Type B pancreatic cell (in vitro differentiated cells): Measurements from ENCODE around the gene TM9SF2. TPM values are rescaled to one million over a fixed set of nuclear protein-coding genes. Genes with fewer than 3 reads are reported as not detected.
A peak's percentile ranks its signal among the peaks of the same experiment; 100 is the strongest.

Experiments
- DNase-seq: peaks from one replicate; pipeline ENCODE4 v3.0.0; 2021; ENCODE audit warnings: mixed read lengths; ENCODE audit not compliant: unreplicated experiment; ENCODE audit errors: extremely low spot score
- H3K27ac Mint-ChIP-seq: 2 replicates; pipeline ENCODE4 v1.8.0; 2021; ENCODE audit warnings: mild to moderate bottlenecking, mixed read lengths
- H3K27me3 Mint-ChIP-seq: 2 replicates; pipeline ENCODE4 v1.8.0; 2021; ENCODE audit warnings: mixed read lengths
- H3K36me3 Mint-ChIP-seq: 2 replicates; pipeline ENCODE4 v1.8.0; 2021; ENCODE audit warnings: mixed read lengths
- H3K4me1 Mint-ChIP-seq: one replicate; pipeline ENCODE4 v1.8.0; 2021; ENCODE audit warnings: mixed read lengths; ENCODE audit not compliant: unreplicated experiment
- H3K4me3 Mint-ChIP-seq: 2 replicates; pipeline ENCODE4 v1.8.0; 2021; ENCODE audit warnings: mild to moderate bottlenecking, mixed read lengths
- H3K9me3 Mint-ChIP-seq: 2 replicates; pipeline ENCODE4 v1.8.0; 2021; ENCODE audit warnings: mixed read lengths
- total RNA-seq: library from RNA; stranded (reverse); gene quantifications from 2 replicates; pipeline ENCODE4 v1.2.1, GENCODE V29; 2021; ENCODE audit warnings: low replicate concordance
- TF ChIP-seq, protein P1 (sequence below): fragments of 200-600 bp; sonication (generic); conservative IDR thresholded peaks from 2 replicates; pipeline ENCODE4 v1.5.0; 2021; ENCODE audit warnings: antibody characterized with exemption, mild to moderate bottlenecking

The TM9SF2 gene
- total RNA-seq, 1 donor from 2014 or later, result 113 TPM

DNA sequence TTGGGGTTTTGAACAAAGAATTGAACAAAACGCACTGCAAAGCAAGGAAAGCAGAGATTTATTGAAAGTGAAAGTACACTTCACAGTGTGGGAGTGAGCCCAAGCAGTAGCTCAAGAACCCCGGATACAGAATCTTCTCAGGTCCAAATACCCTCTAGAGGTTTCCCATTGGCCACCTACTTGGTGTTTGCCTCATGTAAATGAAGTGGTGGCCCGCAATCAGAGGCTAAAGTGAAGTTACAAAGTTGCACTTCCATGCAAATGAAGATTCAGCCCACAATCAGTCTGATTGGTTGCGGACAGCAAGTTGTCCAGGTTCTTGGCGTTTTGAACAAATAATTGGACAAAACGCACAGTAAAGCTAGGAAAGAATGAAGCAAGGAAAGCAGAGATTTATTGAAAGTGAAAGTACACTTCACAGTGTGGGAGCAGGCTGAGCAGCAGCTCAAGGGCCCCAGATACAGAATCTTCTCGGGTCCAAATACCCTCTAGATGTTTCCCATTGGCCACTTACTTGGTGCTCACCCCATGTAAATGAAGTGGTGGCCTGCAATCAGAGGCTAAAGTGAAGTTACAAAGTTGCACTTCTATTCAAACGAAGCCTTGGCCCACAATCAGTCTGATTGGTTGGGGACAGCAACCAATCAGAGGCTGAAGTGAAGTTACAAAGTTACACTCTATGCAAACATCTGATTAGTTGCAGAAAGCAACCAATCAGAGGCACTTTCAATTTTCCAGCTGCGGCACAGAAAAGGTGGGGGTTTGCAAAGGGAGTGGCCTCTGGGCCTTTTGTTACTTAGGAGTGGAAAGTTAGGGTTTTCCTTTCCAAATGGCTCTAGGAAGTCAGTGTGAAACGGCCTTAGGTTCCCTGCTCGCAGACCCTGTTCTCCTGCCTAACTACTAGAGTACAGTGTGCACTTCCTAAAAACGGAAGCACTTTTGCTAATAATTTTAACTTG, 4.8 kb upstream of the TM9SF2 start:
- Mint-ChIP-seq H3K27me3 (peaks cover 14% of the 10 kb centered on the region), H3K4me1 (peaks cover 28% of the 10 kb centered on the region), H3K9me3 (peaks cover 13% of the 10 kb centered on the region), H3K4me3 (peak overlapping the region; percentile 35), H3K27ac (peak overlapping the region; percentile 79), H3K36me3 (peaks cover 9% of the 10 kb centered on the region)
- TF ChIP-seq, protein P1, sequence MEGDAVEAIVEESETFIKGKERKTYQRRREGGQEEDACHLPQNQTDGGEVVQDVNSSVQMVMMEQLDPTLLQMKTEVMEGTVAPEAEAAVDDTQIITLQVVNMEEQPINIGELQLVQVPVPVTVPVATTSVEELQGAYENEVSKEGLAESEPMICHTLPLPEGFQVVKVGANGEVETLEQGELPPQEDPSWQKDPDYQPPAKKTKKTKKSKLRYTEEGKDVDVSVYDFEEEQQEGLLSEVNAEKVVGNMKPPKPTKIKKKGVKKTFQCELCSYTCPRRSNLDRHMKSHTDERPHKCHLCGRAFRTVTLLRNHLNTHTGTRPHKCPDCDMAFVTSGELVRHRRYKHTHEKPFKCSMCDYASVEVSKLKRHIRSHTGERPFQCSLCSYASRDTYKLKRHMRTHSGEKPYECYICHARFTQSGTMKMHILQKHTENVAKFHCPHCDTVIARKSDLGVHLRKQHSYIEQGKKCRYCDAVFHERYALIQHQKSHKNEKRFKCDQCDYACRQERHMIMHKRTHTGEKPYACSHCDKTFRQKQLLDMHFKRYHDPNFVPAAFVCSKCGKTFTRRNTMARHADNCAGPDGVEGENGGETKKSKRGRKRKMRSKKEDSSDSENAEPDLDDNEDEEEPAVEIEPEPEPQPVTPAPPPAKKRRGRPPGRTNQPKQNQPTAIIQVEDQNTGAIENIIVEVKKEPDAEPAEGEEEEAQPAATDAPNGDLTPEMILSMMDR, result no peak
- no peak for DNase-seq

DNA sequence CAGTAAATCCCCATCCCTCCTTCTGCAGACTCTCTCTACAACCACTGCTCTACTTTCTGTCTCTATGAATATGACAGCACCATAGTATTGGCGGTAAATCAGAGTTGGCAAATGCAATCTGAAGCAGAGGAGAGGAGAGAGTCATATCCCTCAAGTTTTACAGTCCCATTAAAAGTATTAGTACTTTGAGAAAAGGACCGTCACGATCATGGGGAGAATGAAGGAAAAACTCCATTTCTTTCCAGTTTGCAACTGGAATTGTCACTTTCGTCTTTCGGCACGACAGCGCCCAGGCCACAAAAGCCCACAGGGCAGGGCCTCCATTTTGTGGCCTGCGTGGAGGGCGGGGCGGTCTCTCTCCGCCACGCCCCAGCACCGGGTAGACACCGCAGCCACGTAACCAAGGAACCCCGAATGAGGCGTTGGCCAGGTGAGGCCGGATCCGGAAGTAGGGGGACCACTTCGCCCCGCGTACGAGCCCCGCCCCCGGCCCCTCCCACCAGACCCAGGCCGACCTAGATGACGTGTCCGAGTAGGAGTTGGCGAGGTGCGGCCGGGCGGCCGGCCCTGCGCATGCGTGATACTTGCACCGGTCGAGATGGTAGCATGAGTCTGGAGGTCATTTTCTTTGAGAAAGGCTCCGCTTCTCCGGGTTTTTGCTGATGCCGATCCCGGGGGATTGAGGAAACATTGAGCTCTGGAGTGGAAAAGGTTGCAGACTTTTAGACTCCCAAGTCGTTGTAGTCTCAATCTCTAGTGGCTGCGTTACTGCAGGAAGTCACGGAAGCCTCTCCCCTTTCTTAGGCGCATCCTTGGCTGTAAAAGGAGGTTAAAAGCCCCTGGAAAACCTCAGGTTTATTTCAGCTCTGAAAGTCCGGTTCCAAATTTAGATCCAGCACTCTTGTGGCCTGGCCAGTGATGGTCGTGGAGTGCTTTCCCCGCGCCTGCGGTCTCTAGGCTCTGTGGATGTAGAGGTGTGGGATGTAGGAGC, 2.8 kb upstream of the TM9SF2 start:
- peak overlapping the region; percentile 94 for H3K4me3 Mint-ChIP-seq
- TF ChIP-seq, protein P1, result no peak

DNA sequence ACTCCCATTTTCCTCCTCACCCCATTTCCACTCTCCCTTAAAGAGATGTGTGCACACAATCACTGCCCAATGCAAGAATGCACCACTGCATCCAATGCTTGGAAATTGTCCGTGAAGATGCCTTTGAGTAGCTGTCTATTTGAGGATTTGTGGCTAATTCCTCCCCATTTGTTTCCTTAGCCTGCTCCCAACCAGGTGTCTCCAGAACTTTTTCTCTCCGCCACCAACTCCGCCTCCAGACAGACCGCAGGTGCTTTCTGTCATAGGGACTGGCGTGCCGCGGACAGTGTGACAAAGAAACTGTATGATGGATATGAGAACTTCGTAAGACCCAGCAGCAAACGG, 461 bp upstream of the TM9SF2 start:
- peak overlapping the region; percentile 94 for H3K4me3 Mint-ChIP-seq
- no peaks in the 10 kb centered on the region for H3K27me3 Mint-ChIP-seq
- DNase-seq, result no peak
- TF ChIP-seq, protein P1, result no peak
- peaks cover 9% of the 10 kb centered on the region for H3K36me3 Mint-ChIP-seq
- H3K27ac Mint-ChIP-seq, result peak overlapping the region; percentile 98
- peaks cover 52% of the 10 kb centered on the region for H3K4me1 Mint-ChIP-seq
- peaks cover 9% of the 10 kb centered on the region for H3K9me3 Mint-ChIP-seq

More for the DNA sequence above, 2.8 kb upstream of the TM9SF2 start:
- DNase-seq, result peak; percentile 98
- peaks cover 40% of the 10 kb centered on the region for H3K4me1 Mint-ChIP-seq
- H3K36me3 Mint-ChIP-seq, result peaks cover 9% of the 10 kb centered on the region
- peaks cover 10% of the 10 kb centered on the region for H3K27me3 Mint-ChIP-seq
- H3K27ac Mint-ChIP-seq, result peak overlapping the region; percentile 98
- peaks cover 13% of the 10 kb centered on the region for H3K9me3 Mint-ChIP-seq

DNA sequence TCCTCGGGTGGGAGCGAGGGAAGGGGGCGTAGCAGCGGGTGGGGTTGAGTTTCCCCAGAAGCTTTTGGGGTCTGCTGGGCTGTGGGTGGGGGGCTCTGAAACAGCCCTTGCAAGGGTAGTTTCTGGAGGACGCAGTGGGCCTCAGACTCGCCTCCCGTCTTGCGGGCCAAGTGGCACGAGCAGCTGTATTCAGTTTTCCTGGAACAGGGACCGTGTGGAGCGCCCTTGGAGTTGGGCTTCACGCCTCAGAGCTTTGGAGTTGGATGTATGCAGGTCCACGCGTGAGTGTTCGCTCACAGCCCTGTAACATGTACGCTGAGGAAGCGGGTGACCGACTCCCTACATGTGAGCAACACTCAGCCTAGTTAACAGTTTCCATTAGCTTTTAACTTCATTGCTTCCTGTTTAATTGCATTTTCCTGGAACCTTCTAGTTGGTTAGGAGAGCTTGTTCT, 603 bp downstream of the TM9SF2 start:
- no peak for DNase-seq
- TF ChIP-seq, protein P1, result no peak
- Mint-ChIP-seq H3K4me1 (peaks cover 56% of the 10 kb centered on the region), H3K36me3 (peaks cover 9% of the 10 kb centered on the region), H3K27ac (peak overlapping the region; percentile 98), H3K9me3 (peaks cover 9% of the 10 kb centered on the region), H3K27me3 (no peaks in the 10 kb centered on the region), H3K4me3 (peak overlapping the region; percentile 94)

DNA sequence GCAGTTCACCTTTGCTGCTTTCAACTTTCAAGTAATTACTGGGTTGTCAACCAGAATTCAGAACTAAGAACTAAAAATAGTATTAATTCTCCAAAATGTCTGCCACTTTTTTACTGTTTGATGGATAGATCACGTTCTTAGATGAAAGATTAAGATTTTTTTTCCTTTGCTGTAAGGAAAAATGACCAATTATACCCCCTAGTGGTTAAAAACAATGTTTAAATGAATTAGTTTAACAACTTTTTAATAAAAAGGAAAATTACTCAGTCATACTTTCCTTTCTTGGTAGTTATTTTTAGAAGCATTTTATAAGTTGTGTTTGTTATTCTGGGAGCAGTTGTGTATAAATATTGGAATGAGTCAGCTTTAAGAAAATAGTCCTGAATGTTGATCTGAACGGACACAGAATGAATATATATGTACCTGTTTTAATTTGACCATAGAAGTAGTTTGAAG, 4.6 kb downstream of the TM9SF2 start:
- Mint-ChIP-seq H3K9me3 (peaks cover 6% of the 10 kb centered on the region), H3K27ac (peak overlapping the region; percentile 32), H3K27me3 (no peaks in the 10 kb centered on the region), H3K36me3 (peaks cover 25% of the 10 kb centered on the region), H3K4me3 (peak overlapping the region; percentile 18), H3K4me1 (peaks cover 39% of the 10 kb centered on the region)
- no peak for DNase-seq
- TF ChIP-seq, protein P1, result peak; percentile 73
